HepG2 (cell line): ENCODE results near the gene SFXN5.

Source experiments
- CEBPB ChIP-seq: IDR thresholded peaks from 2 replicates; pipeline ENCODE4 v1.6.1; 2011; ENCODE audit warnings: low read depth, low read length, improper control_type of control experiment, borderline replicate concordance
- MXI1 ChIP-seq: IDR thresholded peaks from 3 replicates; pipeline ENCODE4 v1.6.1; 2012; ENCODE audit warnings: low read depth, low read length, inconsistent platforms, borderline replicate concordance
- NFIC ChIP-seq: IDR thresholded peaks from 2 replicates; pipeline ENCODE4 v1.6.1; 2012; ENCODE audit warnings: mild to moderate bottlenecking, low read length, inconsistent platforms
- POLR2A ChIP-seq, 2 experiments: IDR thresholded peaks; 2 replicates each; pipeline ENCODE4 v1.6.1; 2011; ENCODE audit warnings: low read depth in 2 of 2, low read length in 2 of 2, mild to moderate bottlenecking in 1 of 2, moderate library complexity in 1 of 2; ENCODE audit not compliant: insufficient read depth in 1 of 2
- POLR2AphosphoS5 ChIP-seq: IDR thresholded peaks from 2 replicates; pipeline ENCODE4 v1.6.1; 2012; ENCODE audit warnings: low read depth, low read length
- YY1 ChIP-seq: IDR thresholded peaks from 2 replicates; pipeline ENCODE4 v1.6.1; 2011; ENCODE audit warnings: low read length, low read depth, moderate library complexity, mild to moderate bottlenecking; ENCODE audit not compliant: insufficient read depth, insufficient replicate concordance
- ZBTB7A ChIP-seq: sonication (generic); formaldehyde crosslinking; IDR thresholded peaks from 2 replicates; pipeline ENCODE4 v1.8.0; 2022; ENCODE audit warnings: mild to moderate bottlenecking, missing genetic modification reagents
- ZNF10 ChIP-seq: sonication (generic); formaldehyde crosslinking; IDR thresholded peaks from 2 replicates; pipeline ENCODE4 v1.4.0; 2020; ENCODE audit warnings: mild to moderate bottlenecking, low read depth, missing genetic modification reagents, borderline replicate concordance
- ZNF572 ChIP-seq: sonication (generic); formaldehyde crosslinking; IDR thresholded peaks from 2 replicates; pipeline ENCODE4 v1.5.1; 2020; ENCODE audit warnings: mild to moderate bottlenecking, missing genetic modification reagents
- ZNF772 ChIP-seq: sonication (generic); formaldehyde crosslinking; IDR thresholded peaks from 2 replicates; pipeline ENCODE4 v1.5.0; 2020; ENCODE audit warnings: mild to moderate bottlenecking, missing genetic modification reagents
- TF ChIP-seq, protein P1 (sequence below): sonication (generic); formaldehyde crosslinking; IDR thresholded peaks from 2 replicates; pipeline ENCODE4 v1.5.0; 2020; ENCODE audit warnings: mild to moderate bottlenecking, missing genetic modification reagents, moderate library complexity
- TF ChIP-seq, protein P2 (sequence below): sonication (generic); formaldehyde crosslinking; IDR thresholded peaks from 2 replicates; pipeline ENCODE4 v1.8.0; 2022; ENCODE audit warnings: missing genetic modification reagents, mild to moderate bottlenecking, inconsistent platforms, borderline replicate concordance
- TF ChIP-seq, protein P3 (sequence below), 2 experiments: sonication (generic) in 1 of 2; formaldehyde crosslinking in 1 of 2; IDR thresholded peaks; 2 replicates each; pipeline versions ENCODE4 v1.4.0 to v1.6.1; 2018 to 2020; ENCODE audit warnings: missing genetic modification reagents in 2 of 2, borderline replicate concordance in 1 of 2, low read depth in 1 of 2, mild to moderate bottlenecking in 1 of 2, missing biosample characterization in 1 of 2

DNA sequence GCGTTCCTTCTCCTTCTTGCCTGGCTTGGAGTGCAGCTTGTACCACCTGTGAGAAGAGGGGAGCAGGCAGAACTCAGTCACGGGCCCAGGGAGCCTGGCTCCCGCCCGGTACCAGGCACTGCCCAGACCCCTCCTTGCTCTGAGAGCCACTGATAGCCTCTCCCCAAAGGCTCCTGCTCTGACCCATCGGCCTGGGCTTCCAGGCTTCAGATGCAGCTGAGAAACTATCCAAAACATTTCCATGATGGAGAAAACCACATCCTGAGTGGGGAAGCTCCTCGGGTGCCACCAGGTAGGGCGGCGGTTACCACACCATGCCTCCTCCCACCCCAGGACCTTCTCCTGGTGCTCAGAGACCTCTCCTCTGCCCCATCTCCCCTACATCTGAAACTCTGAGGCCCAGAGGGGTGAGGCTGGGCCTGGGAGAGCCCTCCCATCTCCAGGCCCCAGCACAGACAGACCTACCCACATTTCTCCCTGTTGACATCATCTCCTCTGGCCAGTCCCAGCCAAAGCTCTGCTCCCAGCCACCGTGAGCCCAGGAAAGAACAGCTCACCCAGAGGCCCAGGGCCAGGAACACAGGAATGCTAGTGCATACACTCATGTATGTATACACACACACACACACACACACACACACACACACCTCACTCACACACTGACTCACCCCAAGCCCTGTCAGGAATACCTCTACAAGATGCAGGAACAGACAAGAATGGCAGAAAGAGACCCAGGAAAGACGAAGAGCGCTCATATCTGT is 17.9 kb upstream of the SFXN5 start:
- TF ChIP-seq ZNF10 (CRISPR knock-in tag): no peak
- TF ChIP-seq, protein P1, sequence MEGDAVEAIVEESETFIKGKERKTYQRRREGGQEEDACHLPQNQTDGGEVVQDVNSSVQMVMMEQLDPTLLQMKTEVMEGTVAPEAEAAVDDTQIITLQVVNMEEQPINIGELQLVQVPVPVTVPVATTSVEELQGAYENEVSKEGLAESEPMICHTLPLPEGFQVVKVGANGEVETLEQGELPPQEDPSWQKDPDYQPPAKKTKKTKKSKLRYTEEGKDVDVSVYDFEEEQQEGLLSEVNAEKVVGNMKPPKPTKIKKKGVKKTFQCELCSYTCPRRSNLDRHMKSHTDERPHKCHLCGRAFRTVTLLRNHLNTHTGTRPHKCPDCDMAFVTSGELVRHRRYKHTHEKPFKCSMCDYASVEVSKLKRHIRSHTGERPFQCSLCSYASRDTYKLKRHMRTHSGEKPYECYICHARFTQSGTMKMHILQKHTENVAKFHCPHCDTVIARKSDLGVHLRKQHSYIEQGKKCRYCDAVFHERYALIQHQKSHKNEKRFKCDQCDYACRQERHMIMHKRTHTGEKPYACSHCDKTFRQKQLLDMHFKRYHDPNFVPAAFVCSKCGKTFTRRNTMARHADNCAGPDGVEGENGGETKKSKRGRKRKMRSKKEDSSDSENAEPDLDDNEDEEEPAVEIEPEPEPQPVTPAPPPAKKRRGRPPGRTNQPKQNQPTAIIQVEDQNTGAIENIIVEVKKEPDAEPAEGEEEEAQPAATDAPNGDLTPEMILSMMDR (CRISPR knock-in tag): no peak
- no peak for TF ChIP-seq CEBPB
- TF ChIP-seq, protein P2, sequence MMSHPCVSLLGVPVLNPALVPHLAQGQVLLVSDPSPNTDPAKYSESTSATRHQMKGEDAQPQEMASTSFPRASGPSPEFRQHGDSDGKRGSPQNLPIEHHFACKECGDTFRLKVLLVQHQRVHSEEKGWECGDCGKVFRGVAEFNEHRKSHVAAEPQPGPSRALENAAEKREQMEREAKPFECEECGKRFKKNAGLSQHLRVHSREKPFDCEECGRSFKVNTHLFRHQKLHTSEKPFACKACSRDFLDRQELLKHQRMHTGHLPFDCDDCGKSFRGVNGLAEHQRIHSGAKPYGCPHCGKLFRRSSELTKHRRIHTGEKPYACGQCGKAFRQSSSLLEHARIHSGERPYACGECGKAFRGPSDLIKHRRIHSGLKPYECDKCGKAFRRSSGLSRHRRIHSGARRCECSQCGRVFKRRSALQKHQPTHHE: no peak
- no peak for TF ChIP-seq YY1
- no peak for TF ChIP-seq ZBTB7A (CRISPR knock-in tag)
- no peak for TF ChIP-seq POLR2AphosphoS5
- TF ChIP-seq ZNF772: no peak
- no peak for TF ChIP-seq NFIC
- TF ChIP-seq MXI1: no peak
- TF ChIP-seq, protein P3, sequence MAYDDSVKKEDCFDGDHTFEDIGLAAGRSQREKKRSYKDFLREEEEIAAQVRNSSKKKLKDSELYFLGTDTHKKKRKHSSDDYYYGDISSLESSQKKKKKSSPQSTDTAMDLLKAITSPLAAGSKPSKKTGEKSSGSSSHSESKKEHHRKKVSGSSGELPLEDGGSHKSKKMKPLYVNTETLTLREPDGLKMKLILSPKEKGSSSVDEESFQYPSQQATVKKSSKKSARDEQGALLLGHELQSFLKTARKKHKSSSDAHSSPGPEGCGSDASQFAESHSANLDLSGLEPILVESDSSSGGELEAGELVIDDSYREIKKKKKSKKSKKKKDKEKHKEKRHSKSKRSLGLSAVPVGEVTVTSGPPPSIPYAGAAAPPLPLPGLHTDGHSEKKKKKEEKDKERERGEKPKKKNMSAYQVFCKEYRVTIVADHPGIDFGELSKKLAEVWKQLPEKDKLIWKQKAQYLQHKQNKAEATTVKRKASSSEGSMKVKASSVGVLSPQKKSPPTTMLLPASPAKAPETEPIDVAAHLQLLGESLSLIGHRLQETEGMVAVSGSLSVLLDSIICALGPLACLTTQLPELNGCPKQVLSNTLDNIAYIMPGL (CRISPR knock-in tag; IDR thresholded peaks at IDR 0.05; ENCODE audit: borderline replicate concordance in 1 of 2, low read depth in 1 of 2): no peak
- TF ChIP-seq POLR2A (IDR thresholded peaks at IDR 0.05; ENCODE audit: insufficient read depth in 1 of 2, low read depth in 2 of 2, low read length in 2 of 2): no peak
- no peak for TF ChIP-seq ZNF572 (CRISPR knock-in tag)
